ENCODE measurements around the gene AMOTL1. TPM values are rescaled to one million over a fixed set of nuclear protein-coding genes. Genes with fewer than 3 reads are reported as not detected.

Gene AMOTL1
- total and polyA plus RNA-seq, 4 donors: 7.4 to 68.5 (median 27.3) TPM

- Histone ChIP-seq H3K4me3 (no peak overlapping the region), H3K27ac (ENCODE audit: low read depth in 1 of 2, low read length in 1 of 2) (peak overlapping the region; percentile 37 to 48), H3K4me1 (ENCODE audit: control insufficient read depth in 5 of 5, insufficient read depth in 5 of 5, low read length in 5 of 5) (peaks cover 8 to 35% (median 12%) of the 10 kb centered on the region in 5 donors), H3K36me3 (ENCODE audit: control insufficient read depth in 4 of 4, insufficient read depth in 4 of 4, low read length in 4 of 4) (peaks cover 0 to 6% (median under 1%) of the 10 kb centered on the region in 4 donors), H3K27me3 (ENCODE audit: control insufficient read depth in 3 of 3, insufficient read depth in 3 of 3, low read length in 2 of 3) (no peaks in the 10 kb centered on the region), H3K9me3 (ENCODE audit: control insufficient read depth in 4 of 4, insufficient read depth in 3 of 4, low read length in 3 of 4) (no peaks in the 10 kb centered on the region), H3K9ac (ENCODE audit: insufficient read depth in 1 of 2, low read length in 2 of 2) (no peak overlapping the region)
- no peak for TF ChIP-seq CTCF (IDR thresholded peaks at IDR 0.05; ENCODE audit: control extremely low read depth, extremely low read depth)
- WGBS, 2 donors: 39 to 59% methylated on average over 8 of the region's 8 CpGs
- ATAC-seq (ENCODE audit: insufficient read depth, low FRiP score) (peak; percentile 64), DNase-seq (peak; percentile 74 to 90 (median 76))
These were observed 26.4 kb downstream of the AMOTL1 start for GRCh38 chr11:94794287-94795168.

- no peak for DNase-seq
- no peaks in the 10 kb centered on the region for H3K9me3 ChIP-seq (ENCODE audit: control insufficient read depth in 4 of 4, insufficient read depth in 3 of 4, low read length in 3 of 4)
- no peak for TF ChIP-seq CTCF (IDR thresholded peaks at IDR 0.05; ENCODE audit: control extremely low read depth, extremely low read depth)
- H3K27me3 ChIP-seq (ENCODE audit: control insufficient read depth in 3 of 3, insufficient read depth in 3 of 3, low read length in 2 of 3): no peaks in the 10 kb centered on the region
- H3K4me3 ChIP-seq: no peak overlapping the region
- no peak overlapping the region for H3K27ac ChIP-seq (ENCODE audit: low read depth in 1 of 2, low read length in 1 of 2)
- H3K4me1 ChIP-seq (ENCODE audit: control insufficient read depth in 5 of 5, insufficient read depth in 5 of 5, low read length in 5 of 5): peaks cover 8 to 30% (median 10%) of the 10 kb centered on the region in 5 donors
- H3K36me3 ChIP-seq (ENCODE audit: control insufficient read depth in 4 of 4, insufficient read depth in 4 of 4, low read length in 4 of 4): peaks cover 0 to 7% (median 5%) of the 10 kb centered on the region in 4 donors
- no peak for ATAC-seq (ENCODE audit: insufficient read depth, low FRiP score)
- H3K9ac ChIP-seq (ENCODE audit: insufficient read depth in 1 of 2, low read length in 2 of 2): no peak overlapping the region
- WGBS, 2 donors: 67 to 81% methylated on average over 3 of the region's 3 CpGs
These were observed 27.5 kb downstream of the AMOTL1 start for GRCh38 chr11:94795476-94796189.

- H3K9me3 ChIP-seq (ENCODE audit: control insufficient read depth in 4 of 4, insufficient read depth in 3 of 4, low read length in 3 of 4): no peaks in the 10 kb centered on the region
- no peaks in the 10 kb centered on the region for H3K27me3 ChIP-seq (ENCODE audit: control insufficient read depth in 3 of 3, insufficient read depth in 3 of 3, low read length in 2 of 3)
- 75 to 81% methylated on average over 2 of the region's 2 CpGs for WGBS, 2 donors
- H3K36me3 ChIP-seq (ENCODE audit: control insufficient read depth in 4 of 4, insufficient read depth in 4 of 4, low read length in 4 of 4): peaks cover 0 to 12% (median 8%) of the 10 kb centered on the region in 4 donors
- no peak overlapping the region for H3K4me3 ChIP-seq
- DNase-seq: no peak
- peaks cover 8 to 27% (median 9%) of the 10 kb centered on the region in 5 donors for H3K4me1 ChIP-seq (ENCODE audit: control insufficient read depth in 5 of 5, insufficient read depth in 5 of 5, low read length in 5 of 5)
- H3K27ac ChIP-seq (ENCODE audit: low read depth in 1 of 2, low read length in 1 of 2): no peak overlapping the region
- H3K9ac ChIP-seq (ENCODE audit: insufficient read depth in 1 of 2, low read length in 2 of 2): no peak overlapping the region
- TF ChIP-seq CTCF (IDR thresholded peaks at IDR 0.05; ENCODE audit: control extremely low read depth, extremely low read depth): no peak
- ATAC-seq (ENCODE audit: insufficient read depth, low FRiP score): no peak
These were observed 28.0 kb downstream of the AMOTL1 start for GRCh38 chr11:94796190-94796580.
